GM11168 (cell line): ENCODE measurements around the gene SUN5.

Source experiments
- in situ Hi-C: fragments of 300-500 bp; cut with MboI; formaldehyde crosslinking; loops from one replicate; pipeline ENCODE4 v1.12.0; 2022; ENCODE audit warnings: low sequenced_read_pairs; ENCODE audit not compliant: unreplicated experiment

SUN5 gene

GRCh38 chr20:32943490-32944052, 60.7 kb downstream of the SUN5 start:
- in situ Hi-C loops: no loop called here

- in situ Hi-C loops: no loop called here
These were observed 62.9 kb downstream of the SUN5 start for GRCh38 chr20:32941155-32941885.

- in situ Hi-C loops: no loop called here
These were observed 69.7 kb downstream of the SUN5 start for GRCh38 chr20:32934580-32934979.
